ENCODE data around the gene PHGDH.

DNA sequence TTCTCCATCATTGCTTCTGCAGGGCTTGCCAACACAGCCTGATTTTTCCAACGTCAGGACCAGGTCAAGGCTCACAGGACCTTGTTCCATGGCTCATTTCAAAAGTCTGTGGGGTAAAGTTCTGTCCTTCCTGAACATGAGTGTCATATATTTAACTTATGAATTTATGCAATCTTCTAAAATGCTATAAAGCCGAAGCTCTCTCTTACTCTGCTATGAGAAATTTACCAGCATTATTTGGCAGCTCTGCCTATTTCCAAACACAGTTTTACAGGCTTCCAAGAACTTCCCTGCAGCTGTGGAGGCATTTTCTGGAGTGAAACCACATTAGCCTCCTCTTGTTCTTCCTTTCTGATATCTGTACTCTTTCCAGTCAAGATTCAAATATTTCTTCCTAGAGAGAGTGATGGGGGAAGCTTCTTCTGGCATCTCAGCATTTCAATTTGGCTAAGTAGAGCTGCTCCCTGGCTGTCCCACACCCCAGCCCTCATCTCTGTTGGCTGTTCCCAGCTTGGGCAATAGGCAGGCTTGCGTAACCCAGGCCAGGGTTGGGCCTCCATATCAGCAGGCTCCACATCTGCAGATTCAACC, 72.6 kb downstream of the PHGDH start:
- no peak for TF ChIP-seq POLR2A (IDR thresholded peaks at IDR 0.05)
- TF ChIP-seq, protein P1, sequence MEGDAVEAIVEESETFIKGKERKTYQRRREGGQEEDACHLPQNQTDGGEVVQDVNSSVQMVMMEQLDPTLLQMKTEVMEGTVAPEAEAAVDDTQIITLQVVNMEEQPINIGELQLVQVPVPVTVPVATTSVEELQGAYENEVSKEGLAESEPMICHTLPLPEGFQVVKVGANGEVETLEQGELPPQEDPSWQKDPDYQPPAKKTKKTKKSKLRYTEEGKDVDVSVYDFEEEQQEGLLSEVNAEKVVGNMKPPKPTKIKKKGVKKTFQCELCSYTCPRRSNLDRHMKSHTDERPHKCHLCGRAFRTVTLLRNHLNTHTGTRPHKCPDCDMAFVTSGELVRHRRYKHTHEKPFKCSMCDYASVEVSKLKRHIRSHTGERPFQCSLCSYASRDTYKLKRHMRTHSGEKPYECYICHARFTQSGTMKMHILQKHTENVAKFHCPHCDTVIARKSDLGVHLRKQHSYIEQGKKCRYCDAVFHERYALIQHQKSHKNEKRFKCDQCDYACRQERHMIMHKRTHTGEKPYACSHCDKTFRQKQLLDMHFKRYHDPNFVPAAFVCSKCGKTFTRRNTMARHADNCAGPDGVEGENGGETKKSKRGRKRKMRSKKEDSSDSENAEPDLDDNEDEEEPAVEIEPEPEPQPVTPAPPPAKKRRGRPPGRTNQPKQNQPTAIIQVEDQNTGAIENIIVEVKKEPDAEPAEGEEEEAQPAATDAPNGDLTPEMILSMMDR (IDR thresholded peaks at IDR 0.05 in 4 of 5, conservative IDR thresholded peaks at IDR 0.05 in 1 of 5) = no peak

Data from gastrocnemius medialis (tissue), 4 donors.